HL-60 (cell line): ENCODE results near the gene HBZ.

Source experiments
- DNase-seq, 2 experiments: peaks; one replicate each; pipeline ENCODE4 v3.0.0-alpha.2; 2010 to 2020; ENCODE audit warnings: low read depth in 1 of 2, low spot score in 1 of 2
- H3K27ac ChIP-seq: fragments of 250-450 bp; sonication (Bioruptor Pico); replicated peaks from 2 replicates; pipeline ENCODE4 v1.5.1; 2020; ENCODE audit warnings: mild to moderate bottlenecking, moderate library complexity
- H3K27me3 ChIP-seq: fragments of 250-450 bp; sonication (Bioruptor Pico); 2 replicates; pipeline ENCODE4 v1.5.1; 2021; ENCODE audit warnings: mild to moderate bottlenecking, moderate library complexity; ENCODE audit not compliant: insufficient read depth, poor library complexity, severe bottlenecking
- H3K4me3 ChIP-seq: replicated peaks from 2 replicates; pipeline ENCODE4 v1.5.1; 2011; ENCODE audit warnings: mild to moderate bottlenecking, control low read depth, low read length; ENCODE audit not compliant: insufficient read depth
- GABPA ChIP-seq: IDR thresholded peaks from 2 replicates; pipeline ENCODE4 v1.6.1; 2012; ENCODE audit warnings: low read depth
- POLR2AphosphoS5 ChIP-seq: IDR thresholded peaks from 2 replicates; pipeline ENCODE4 v1.6.1; 2012; ENCODE audit warnings: low read depth
- SPI1 ChIP-seq: IDR thresholded peaks from 2 replicates; pipeline ENCODE4 v1.6.1; 2012; ENCODE audit warnings: low read depth, mild to moderate bottlenecking, borderline replicate concordance
- TF ChIP-seq, protein P1 (sequence below): IDR thresholded peaks from 2 replicates; pipeline ENCODE4 v1.6.1; 2012; ENCODE audit warnings: low read depth; ENCODE audit not compliant: insufficient replicate concordance
- TF ChIP-seq, protein P2 (sequence below): IDR thresholded peaks from one replicate; pipeline ENCODE4 v1.5.1; 2011; ENCODE audit warnings: low read length, control low read depth, inconsistent platforms; ENCODE audit not compliant: insufficient read depth

HBZ gene

DNA sequence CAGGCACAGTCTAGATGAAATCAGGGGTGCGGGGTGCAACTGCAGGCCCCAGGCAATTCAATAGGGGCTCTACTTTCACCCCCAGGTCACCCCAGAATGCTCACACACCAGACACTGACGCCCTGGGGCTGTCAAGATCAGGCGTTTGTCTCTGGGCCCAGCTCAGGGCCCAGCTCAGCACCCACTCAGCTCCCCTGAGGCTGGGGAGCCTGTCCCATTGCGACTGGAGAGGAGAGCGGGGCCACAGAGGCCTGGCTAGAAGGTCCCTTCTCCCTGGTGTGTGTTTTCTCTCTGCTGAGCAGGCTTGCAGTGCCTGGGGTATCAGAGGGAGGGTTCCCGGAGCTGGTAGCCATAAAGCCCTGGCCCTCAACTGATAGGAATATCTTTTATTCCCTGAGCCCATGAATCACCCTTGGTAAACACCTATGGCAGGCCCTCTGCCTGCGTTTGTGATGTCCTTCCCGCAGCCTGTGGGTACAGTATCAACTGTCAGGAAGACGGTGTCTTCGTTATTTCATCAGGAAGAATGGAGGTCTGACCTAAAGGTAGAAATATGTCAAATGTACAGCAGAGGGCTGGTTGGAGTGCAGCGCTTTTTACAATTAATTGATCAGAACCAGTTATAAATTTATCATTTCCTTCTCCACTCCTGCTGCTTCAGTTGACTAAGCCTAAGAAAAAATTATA is 25.7 kb downstream of the HBZ start:
- no peak for TF ChIP-seq POLR2AphosphoS5
- TF ChIP-seq SPI1, result no peak
- no peak for TF ChIP-seq GABPA
- TF ChIP-seq, protein P1, sequence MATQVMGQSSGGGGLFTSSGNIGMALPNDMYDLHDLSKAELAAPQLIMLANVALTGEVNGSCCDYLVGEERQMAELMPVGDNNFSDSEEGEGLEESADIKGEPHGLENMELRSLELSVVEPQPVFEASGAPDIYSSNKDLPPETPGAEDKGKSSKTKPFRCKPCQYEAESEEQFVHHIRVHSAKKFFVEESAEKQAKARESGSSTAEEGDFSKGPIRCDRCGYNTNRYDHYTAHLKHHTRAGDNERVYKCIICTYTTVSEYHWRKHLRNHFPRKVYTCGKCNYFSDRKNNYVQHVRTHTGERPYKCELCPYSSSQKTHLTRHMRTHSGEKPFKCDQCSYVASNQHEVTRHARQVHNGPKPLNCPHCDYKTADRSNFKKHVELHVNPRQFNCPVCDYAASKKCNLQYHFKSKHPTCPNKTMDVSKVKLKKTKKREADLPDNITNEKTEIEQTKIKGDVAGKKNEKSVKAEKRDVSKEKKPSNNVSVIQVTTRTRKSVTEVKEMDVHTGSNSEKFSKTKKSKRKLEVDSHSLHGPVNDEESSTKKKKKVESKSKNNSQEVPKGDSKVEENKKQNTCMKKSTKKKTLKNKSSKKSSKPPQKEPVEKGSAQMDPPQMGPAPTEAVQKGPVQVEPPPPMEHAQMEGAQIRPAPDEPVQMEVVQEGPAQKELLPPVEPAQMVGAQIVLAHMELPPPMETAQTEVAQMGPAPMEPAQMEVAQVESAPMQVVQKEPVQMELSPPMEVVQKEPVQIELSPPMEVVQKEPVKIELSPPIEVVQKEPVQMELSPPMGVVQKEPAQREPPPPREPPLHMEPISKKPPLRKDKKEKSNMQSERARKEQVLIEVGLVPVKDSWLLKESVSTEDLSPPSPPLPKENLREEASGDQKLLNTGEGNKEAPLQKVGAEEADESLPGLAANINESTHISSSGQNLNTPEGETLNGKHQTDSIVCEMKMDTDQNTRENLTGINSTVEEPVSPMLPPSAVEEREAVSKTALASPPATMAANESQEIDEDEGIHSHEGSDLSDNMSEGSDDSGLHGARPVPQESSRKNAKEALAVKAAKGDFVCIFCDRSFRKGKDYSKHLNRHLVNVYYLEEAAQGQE, result no peak
- no peak overlapping the region for H3K27ac ChIP-seq
- H3K27me3 ChIP-seq, result peaks cover 53% of the 10 kb centered on the region
- no peak for DNase-seq
- H3K4me3 ChIP-seq, result no peak overlapping the region

DNA sequence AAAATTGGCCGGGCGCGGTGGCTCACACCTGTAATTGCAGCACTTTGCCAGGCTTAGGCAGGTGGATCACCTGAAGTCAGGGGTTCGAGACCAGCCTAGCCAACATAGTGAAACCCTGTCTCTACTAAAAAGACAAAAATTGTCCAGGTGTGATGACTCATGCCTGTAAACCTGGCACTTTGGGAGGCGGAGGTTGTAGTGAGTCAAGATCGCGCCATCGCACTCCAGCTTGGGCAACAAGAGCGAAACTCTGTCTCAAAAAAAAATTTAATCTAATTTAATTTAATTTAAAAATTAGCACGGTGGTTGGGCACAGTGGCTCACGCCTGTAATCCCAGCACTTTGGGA is 26.2 kb downstream of the HBZ start:
- no peak overlapping the region for H3K4me3 ChIP-seq
- H3K27ac ChIP-seq, result no peak overlapping the region
- DNase-seq, result no peak
- TF ChIP-seq SPI1, result no peak
- no peak for TF ChIP-seq POLR2AphosphoS5
- TF ChIP-seq, protein P1, result no peak
- TF ChIP-seq, protein P2, sequence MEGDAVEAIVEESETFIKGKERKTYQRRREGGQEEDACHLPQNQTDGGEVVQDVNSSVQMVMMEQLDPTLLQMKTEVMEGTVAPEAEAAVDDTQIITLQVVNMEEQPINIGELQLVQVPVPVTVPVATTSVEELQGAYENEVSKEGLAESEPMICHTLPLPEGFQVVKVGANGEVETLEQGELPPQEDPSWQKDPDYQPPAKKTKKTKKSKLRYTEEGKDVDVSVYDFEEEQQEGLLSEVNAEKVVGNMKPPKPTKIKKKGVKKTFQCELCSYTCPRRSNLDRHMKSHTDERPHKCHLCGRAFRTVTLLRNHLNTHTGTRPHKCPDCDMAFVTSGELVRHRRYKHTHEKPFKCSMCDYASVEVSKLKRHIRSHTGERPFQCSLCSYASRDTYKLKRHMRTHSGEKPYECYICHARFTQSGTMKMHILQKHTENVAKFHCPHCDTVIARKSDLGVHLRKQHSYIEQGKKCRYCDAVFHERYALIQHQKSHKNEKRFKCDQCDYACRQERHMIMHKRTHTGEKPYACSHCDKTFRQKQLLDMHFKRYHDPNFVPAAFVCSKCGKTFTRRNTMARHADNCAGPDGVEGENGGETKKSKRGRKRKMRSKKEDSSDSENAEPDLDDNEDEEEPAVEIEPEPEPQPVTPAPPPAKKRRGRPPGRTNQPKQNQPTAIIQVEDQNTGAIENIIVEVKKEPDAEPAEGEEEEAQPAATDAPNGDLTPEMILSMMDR, result no peak
- TF ChIP-seq GABPA, result no peak
- H3K27me3 ChIP-seq, result peaks cover 48% of the 10 kb centered on the region

DNA sequence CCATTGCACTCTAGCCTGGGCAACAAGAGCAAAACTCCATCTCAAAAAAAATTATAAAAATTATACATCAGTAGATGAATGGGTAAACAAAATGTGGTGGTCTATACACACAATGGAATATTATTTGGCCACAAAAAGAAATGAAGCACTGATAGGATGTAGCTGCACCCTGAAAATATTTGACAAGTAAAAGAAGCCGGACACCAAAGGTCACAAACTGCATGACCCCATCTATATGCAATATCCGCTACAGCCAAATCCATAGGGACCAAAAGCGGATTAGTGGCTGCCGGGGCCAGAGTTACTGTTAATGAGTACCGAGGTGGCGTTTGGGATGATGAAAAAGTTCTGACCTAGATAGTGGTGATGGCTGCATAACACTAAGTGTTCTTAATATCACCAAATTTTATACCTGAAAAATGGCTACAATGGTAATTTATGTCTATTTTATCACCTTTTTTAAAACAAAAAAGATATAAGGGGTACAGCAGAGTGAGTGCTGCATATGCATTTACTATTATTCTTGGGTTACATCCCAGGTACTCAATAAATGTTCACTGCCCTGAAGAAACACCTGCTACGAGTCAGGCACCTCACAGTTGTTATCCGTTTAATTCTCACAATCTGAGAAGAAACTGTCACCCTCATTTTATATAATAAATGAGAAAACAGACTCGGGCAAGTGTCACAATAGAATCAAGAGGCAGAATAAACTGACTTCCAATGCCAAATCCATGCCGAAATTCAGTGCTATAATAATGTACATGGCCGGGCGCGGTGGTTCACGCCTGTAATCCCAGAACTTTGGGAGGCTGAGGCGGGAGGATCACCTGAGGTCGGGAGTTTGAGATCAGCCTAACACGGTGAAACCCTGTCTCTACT is 27.0 kb downstream of the HBZ start:
- DNase-seq, result no peak
- TF ChIP-seq, protein P1, result no peak
- TF ChIP-seq GABPA (no peak), POLR2AphosphoS5 (no peak), SPI1 (no peak)
- TF ChIP-seq, protein P2, result no peak
- H3K27ac ChIP-seq, result no peak overlapping the region
- H3K27me3 ChIP-seq, result peaks cover 47% of the 10 kb centered on the region
- no peak overlapping the region for H3K4me3 ChIP-seq
